PC-3 (cell line): ENCODE data around the gene RIT2.

Source experiments
- CTCF ChIP-seq: fragments of 300-600 bp; sonication (generic); conservative IDR thresholded peaks from 2 replicates; pipeline ENCODE4 v1.5.1; 2017; ENCODE audit warnings: antibody characterized with exemption, low read depth, mild to moderate bottlenecking, low read length
- EZH2 ChIP-seq: fragments of 300-600 bp; sonication (generic); IDR thresholded peaks from one replicate; pipeline ENCODE4 v1.6.1; 2017; ENCODE audit warnings: antibody characterized with exemption, mild to moderate bottlenecking, low read length; ENCODE audit not compliant: unreplicated experiment
- EZH2phosphoT487 ChIP-seq: fragments of 300-600 bp; sonication (generic); IDR thresholded peaks from 2 replicates; pipeline ENCODE4 v1.6.1; 2018; ENCODE audit warnings: mild to moderate bottlenecking, antibody characterized with exemption, low read length, borderline replicate concordance

DNA sequence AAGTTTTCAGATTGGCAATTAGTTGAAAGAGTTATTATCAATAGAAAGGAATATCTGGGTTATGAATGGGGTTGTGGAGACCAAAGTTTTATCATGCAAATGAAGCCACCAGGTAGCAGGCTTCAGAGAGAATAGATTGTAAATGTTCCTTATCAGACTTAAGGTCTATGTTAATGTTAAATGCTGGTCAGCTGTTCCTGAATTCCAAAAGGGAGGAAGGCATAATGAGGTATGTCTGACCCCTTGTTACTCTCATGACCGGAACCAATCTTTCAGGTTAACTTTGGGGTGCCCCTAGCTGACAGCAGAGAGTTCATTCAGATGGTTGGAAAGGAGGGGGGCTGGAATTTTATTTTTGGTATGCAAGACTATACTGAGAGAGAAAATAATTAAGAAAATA is 47.9 kb downstream of the RIT2 start:
- TF ChIP-seq CTCF = no peak
- TF ChIP-seq EZH2phosphoT487 = no peak
- no peak for TF ChIP-seq EZH2
